Measurements from ENCODE around the gene SMDT1. TPM values are rescaled to one million over a fixed set of nuclear protein-coding genes. Genes with fewer than 3 reads are reported as not detected.
"Not testable (repeated sequence)": the region's sequence is repeated elsewhere in the genome, so short reads cannot be mapped to it uniquely, and the experiment has no call there.

Gene SMDT1
- total and polyA plus RNA-seq, 2 donors (not counting 1 experiment from before 2014, with no cell fraction given): 122 to 140 TPM

- 0% methylated on average over 1 of the region's 7 CpGs for WGBS (ENCODE audit: insufficient coverage)
- H3K27me3 ChIP-seq (replicated peaks in 1 of 4; ENCODE audit: control extremely low read depth in 1 of 4, control insufficient read depth in 3 of 4, insufficient read depth in 4 of 4, low read length in 3 of 4); H3K4me1 ChIP-seq (ENCODE audit: control insufficient read depth in 2 of 2, insufficient read depth in 2 of 2, low read length in 2 of 2); H3K4me3 Mint-ChIP-seq; H3K4me3 ChIP-seq (ENCODE audit: control extremely low read depth in 1 of 5, extremely low read depth in 1 of 5, insufficient read depth in 1 of 5, low read depth in 2 of 5, low read length in 4 of 5); H4K20me1 ChIP-seq (ENCODE audit: control insufficient read depth, insufficient read depth, low read length, poor library complexity, severe bottlenecking); H3K9me3 Mint-ChIP-seq (ENCODE audit: insufficient read depth); POLR2A ChIA-PET; DNase-seq; H2AFZ ChIP-seq (ENCODE audit: insufficient read depth, low read depth, low read length, poor library complexity, severe bottlenecking); H3K4me2 ChIP-seq (replicated peaks; ENCODE audit: low read depth, low read length, poor library complexity, severe bottlenecking); H3K4me1 Mint-ChIP-seq; H3K9ac ChIP-seq (ENCODE audit: low read length); H3K27ac ChIP-seq (ENCODE audit: low read length in 2 of 2); intact Hi-C loops (cut with micrococcal nuclease); H3K27ac Mint-ChIP-seq; H3K79me2 ChIP-seq (ENCODE audit: control insufficient read depth, insufficient read depth, low read length); H3K27me3 Mint-ChIP-seq; ATAC-seq (ENCODE audit: low read depth); H3K9me3 ChIP-seq (ENCODE audit: control extremely low read depth in 1 of 3, control insufficient read depth in 2 of 3, insufficient read depth in 1 of 3, low read length in 2 of 3); H3K36me3 ChIP-seq (replicated peaks in 1 of 2; ENCODE audit: control extremely low read depth in 1 of 2, control insufficient read depth in 1 of 2, extremely low read depth in 1 of 2, insufficient read depth in 2 of 2, low read length in 1 of 2); CTCF ChIA-PET: not testable (repeated sequence)
These were observed 50.7 kb downstream of the SMDT1 start for GRCh38 chr22:42130182-42130581.

- H3K9me3 Mint-ChIP-seq (ENCODE audit: insufficient read depth); H3K36me3 ChIP-seq (replicated peaks in 1 of 2; ENCODE audit: control extremely low read depth in 1 of 2, control insufficient read depth in 1 of 2, extremely low read depth in 1 of 2, insufficient read depth in 2 of 2, low read length in 1 of 2); H3K79me2 ChIP-seq (ENCODE audit: control insufficient read depth, insufficient read depth, low read length); POLR2A ChIA-PET; H3K4me1 ChIP-seq (ENCODE audit: control insufficient read depth in 2 of 2, insufficient read depth in 2 of 2, low read length in 2 of 2); H3K4me2 ChIP-seq (replicated peaks; ENCODE audit: low read depth, low read length, poor library complexity, severe bottlenecking); H3K27ac Mint-ChIP-seq; H3K4me3 ChIP-seq (ENCODE audit: control extremely low read depth in 1 of 5, extremely low read depth in 1 of 5, insufficient read depth in 1 of 5, low read depth in 2 of 5, low read length in 4 of 5); intact Hi-C loops (cut with micrococcal nuclease); H3K9ac ChIP-seq (ENCODE audit: low read length); DNase-seq; H3K27me3 ChIP-seq (replicated peaks in 1 of 4; ENCODE audit: control extremely low read depth in 1 of 4, control insufficient read depth in 3 of 4, insufficient read depth in 4 of 4, low read length in 3 of 4); H3K27me3 Mint-ChIP-seq; H3K9me3 ChIP-seq (ENCODE audit: control extremely low read depth in 1 of 3, control insufficient read depth in 2 of 3, insufficient read depth in 1 of 3, low read length in 2 of 3); H3K4me1 Mint-ChIP-seq; ATAC-seq (ENCODE audit: low read depth); H4K20me1 ChIP-seq (ENCODE audit: control insufficient read depth, insufficient read depth, low read length, poor library complexity, severe bottlenecking); CTCF ChIA-PET; H3K4me3 Mint-ChIP-seq; H3K27ac ChIP-seq (ENCODE audit: low read length in 2 of 2); H2AFZ ChIP-seq (ENCODE audit: insufficient read depth, low read depth, low read length, poor library complexity, severe bottlenecking): not testable (repeated sequence)
- WGBS (ENCODE audit: insufficient coverage): 91% methylated on average over 11 of the region's 14 CpGs
These were observed 51.3 kb downstream of the SMDT1 start, which contains the start of gene CYP2D6 for GRCh38 chr22:42130639-42131431. Gene CYP2D6, minus strand, starts transcription at chr22:42130810. Its CDS starts 19 bp downstream, at chr22:42130791.
